HepG2 (cell line): ENCODE data around the gene PRCD. TPM values are rescaled to one million over a fixed set of nuclear protein-coding genes. Genes with fewer than 3 reads are reported as not detected.

Experiments
- BORCS8-MEF2B ChIP-seq: sonication (generic); formaldehyde crosslinking; IDR thresholded peaks from 2 replicates; pipeline ENCODE4 v1.8.0; 2022; ENCODE audit warnings: mild to moderate bottlenecking, missing genetic modification reagents
- DZIP1 ChIP-seq: sonication (generic); formaldehyde crosslinking; IDR thresholded peaks from 2 replicates; pipeline ENCODE4 v1.5.0; 2020; ENCODE audit warnings: mild to moderate bottlenecking, missing genetic modification reagents
- GRHL1 ChIP-seq: sonication (generic); formaldehyde crosslinking; conservative IDR thresholded peaks from 2 replicates; pipeline ENCODE4 v1.8.0; 2022; ENCODE audit warnings: missing genetic modification reagents
- GTF2F1 ChIP-seq: fragments of 150-350 bp; IDR thresholded peaks from 2 replicates; pipeline ENCODE4 v1.6.1; 2014; ENCODE audit warnings: low read length
- GZF1 ChIP-seq: sonication (generic); formaldehyde crosslinking; IDR thresholded peaks from 2 replicates; pipeline ENCODE4 v1.5.1; 2020; ENCODE audit warnings: mild to moderate bottlenecking, missing genetic modification reagents
- KDM5A ChIP-seq: fragments of 200-600 bp; sonication (generic); IDR thresholded peaks from 2 replicates; pipeline ENCODE4 v1.7.0; 2018; ENCODE audit warnings: antibody characterized with exemption, mild to moderate bottlenecking, low read length, borderline replicate concordance
- KDM6A ChIP-seq: IDR thresholded peaks from 2 replicates; pipeline ENCODE4 v1.6.1; 2016; ENCODE audit warnings: low read depth
- NFKB2 ChIP-seq: sonication (generic); formaldehyde crosslinking; IDR thresholded peaks from 2 replicates; pipeline ENCODE4 v1.4.0; 2020; ENCODE audit warnings: missing genetic modification reagents, borderline replicate concordance
- SAP130 ChIP-seq: IDR thresholded peaks from 2 replicates; pipeline ENCODE4 v1.6.1; 2016; ENCODE audit warnings: low read depth
- TGIF2 ChIP-seq: IDR thresholded peaks from 2 replicates; pipeline ENCODE4 v1.6.1; 2016; ENCODE audit warnings: control low read depth, missing compliant biosample characterization
- UBTF ChIP-seq: sonication (generic); formaldehyde crosslinking; IDR thresholded peaks from 2 replicates; pipeline ENCODE4 v1.4.0; 2020; ENCODE audit warnings: mild to moderate bottlenecking, missing genetic modification reagents
- ZBTB33 ChIP-seq: sonication (generic); formaldehyde crosslinking; IDR thresholded peaks from 2 replicates; pipeline ENCODE4 v1.4.0; 2020; ENCODE audit warnings: missing genetic modification reagents
- ZNF263 ChIP-seq: sonication (generic); formaldehyde crosslinking; IDR thresholded peaks from 2 replicates; pipeline ENCODE4 v1.4.0; 2020; ENCODE audit warnings: missing genetic modification reagents
- ZNF264 ChIP-seq: sonication (generic); formaldehyde crosslinking; IDR thresholded peaks from 2 replicates; pipeline ENCODE4 v1.4.0; 2020; ENCODE audit warnings: missing genetic modification reagents
- ZNF274 ChIP-seq: sonication (generic); formaldehyde crosslinking; IDR thresholded peaks from 2 replicates; pipeline ENCODE4 v1.5.1; 2020; ENCODE audit warnings: mild to moderate bottlenecking, missing genetic modification reagents
- ZNF512 ChIP-seq: sonication (generic); formaldehyde crosslinking; IDR thresholded peaks from 2 replicates; pipeline ENCODE4 v1.4.0; 2020; ENCODE audit warnings: mild to moderate bottlenecking, missing genetic modification reagents
- ZNF549 ChIP-seq: sonication (generic); formaldehyde crosslinking; IDR thresholded peaks from 2 replicates; pipeline ENCODE4 v1.5.0; 2020; ENCODE audit warnings: missing genetic modification reagents
- ZNF660 ChIP-seq: sonication (generic); formaldehyde crosslinking; IDR thresholded peaks from 2 replicates; pipeline ENCODE4 v1.5.1; 2020; ENCODE audit warnings: mild to moderate bottlenecking, low read depth, missing genetic modification reagents, borderline replicate concordance
- polyA plus RNA-seq, 8 experiments: library from polyadenylated mRNA; depleted of rRNA in 3 of 8; stranded (reverse) in 7 of 8; unstranded in 1 of 8; fragments of >200 nt; fragmentation: Illumina TruSeq in 4 of 8; extraction: Trizol in 4 of 8; gene quantifications; 2 replicates each; pipeline versions ENCODE4 v1.2.1 to v1.2.3, GENCODE V29; 2011 to 2016; ENCODE audit warnings: low read depth in 4 of 8, missing spikeins in 1 of 8, mixed read lengths in 1 of 8; ENCODE audit not compliant: insufficient read depth in 1 of 8
- total RNA-seq, 5 experiments: library from RNA; depleted of rRNA; stranded (reverse); fragments of >200 nt; fragmentation: Illumina TruSeq; extraction: Trizol; gene quantifications; 2 replicates each; pipeline ENCODE4 v1.2.3, GENCODE V29; 2016; ENCODE audit warnings: low read depth in 1 of 5

PRCD gene
- total and polyA plus RNA-seq, 2 of the 13 experiments (the other 11 are each of a cell fraction or from before 2014, with no cell fraction given) = 0.51 TPM; not detected in 1

- TF ChIP-seq ZNF264 (CRISPR knock-in tag) (0 out of 2 replicates have a peak, but pooled peaks have one; percentile 32), DZIP1 (CRISPR knock-in tag) (peak; percentile 71; the same call in 1 of the 2 replicates), NFKB2 (peak; percentile 43; the same call in 1 of the 2 replicates), ZNF549 (CRISPR knock-in tag) (no peak), SAP130 (CRISPR knock-in tag) (peak; percentile 55), ZNF660 (CRISPR knock-in tag) (no peak), GTF2F1 (no peak), KDM5A (no peak), ZNF263 (peak; percentile 48), ZNF274 (CRISPR knock-in tag) (peak; percentile 88; the same call in 1 of the 2 replicates), GZF1 (CRISPR knock-in tag) (0 out of 2 replicates have a peak, but pooled peaks have one; percentile 88), GRHL1 (CRISPR knock-in tag) (no peak), TGIF2 (CRISPR knock-in tag) (peak; percentile 44; the same call in 1 of the 2 replicates), BORCS8-MEF2B (CRISPR knock-in tag) (no peak), ZBTB33 (CRISPR knock-in tag) (no peak; the same call in 1 of the 2 replicates), UBTF (CRISPR knock-in tag) (no peak; the same call in none of the 2 replicates), KDM6A (CRISPR knock-in tag) (0 out of 2 replicates have a peak, but pooled peaks have one; percentile 11), ZNF512 (0 out of 2 replicates have a peak, but pooled peaks have one; percentile 39)
Measured at GRCh38 chr17:76524598-76525512, 15.0 kb upstream of the PRCD start (continued).
